Parathyroid adenoma (tissue), 2 donors: ENCODE results near the gene NSD1.

Source experiments
- H2AFZ ChIP-seq: fragments of 300-600 bp; sonication (generic); one replicate; pipeline ENCODE4 v1.7.0; 2017; ENCODE audit warnings: antibody characterized with exemption, mild to moderate bottlenecking
- H3K27ac ChIP-seq: fragments of 300-600 bp; sonication (generic); one replicate; pipeline ENCODE4 v1.7.0; 2017
- H3K27me3 ChIP-seq: fragments of 300-600 bp; sonication (generic); one replicate; pipeline ENCODE4 v1.7.0; 2017; ENCODE audit warnings: low read length; ENCODE audit not compliant: control insufficient read depth, insufficient read depth
- H3K36me3 ChIP-seq: fragments of 300-600 bp; sonication (generic); one replicate; pipeline ENCODE4 v1.7.0; 2017; ENCODE audit warnings: low read length; ENCODE audit not compliant: control insufficient read depth, insufficient read depth
- H3K4me1 ChIP-seq: fragments of 300-600 bp; sonication (generic); one replicate; pipeline ENCODE4 v1.7.0; 2017; ENCODE audit warnings: control low read depth
- H3K4me2 ChIP-seq: fragments of 300-600 bp; sonication (generic); one replicate; pipeline ENCODE4 v1.7.0; 2017; ENCODE audit warnings: low read length
- H3K4me3 ChIP-seq: fragments of 300-600 bp; sonication (generic); one replicate; pipeline ENCODE4 v1.7.0; 2017; ENCODE audit warnings: low read depth, low read length
- H3K79me2 ChIP-seq: fragments of 300-600 bp; sonication (generic); one replicate; pipeline ENCODE4 v1.7.0; 2017; ENCODE audit warnings: control low read depth
- H3K9ac ChIP-seq: fragments of 300-600 bp; sonication (generic); one replicate; pipeline ENCODE4 v1.7.0; 2017; ENCODE audit warnings: mild to moderate bottlenecking
- H3K9me3 ChIP-seq: fragments of 300-600 bp; sonication (generic); one replicate; pipeline ENCODE4 v1.7.0; 2017; ENCODE audit warnings: low read length; ENCODE audit not compliant: control insufficient read depth
- CTCF ChIP-seq: fragments of 300-600 bp; sonication (generic); IDR thresholded peaks from one replicate; pipeline ENCODE4 v1.7.0; 2017; ENCODE audit warnings: antibody characterized with exemption, mild to moderate bottlenecking
- donor health status: primary hyperparathyroidism.

NSD1 gene

GRCh38 chr5:177186645-177187044, 53.1 kb downstream of the NSD1 start:
- peaks cover 33% of the 10 kb centered on the region for H3K79me2 ChIP-seq
- H3K4me1 ChIP-seq: peaks cover 13% of the 10 kb centered on the region
- no peak for TF ChIP-seq CTCF
- no peaks in the 10 kb centered on the region for H3K27me3 ChIP-seq
- H3K4me3 ChIP-seq: no peak overlapping the region
- H3K9ac ChIP-seq: no peak overlapping the region
- no peaks in the 10 kb centered on the region for H3K36me3 ChIP-seq
- no peak overlapping the region for H3K27ac ChIP-seq
- H3K9me3 ChIP-seq: no peaks in the 10 kb centered on the region
- H2AFZ ChIP-seq: no peak overlapping the region
- no peak overlapping the region for H3K4me2 ChIP-seq

GRCh38 chr5:177188775-177189174, 55.2 kb downstream of the NSD1 start:
- Histone ChIP-seq H3K4me3 (no peak overlapping the region), H3K79me2 (peaks cover 28% of the 10 kb centered on the region), H3K4me2 (no peak overlapping the region), H3K27me3 (no peaks in the 10 kb centered on the region), H3K4me1 (peaks cover 12% of the 10 kb centered on the region), H2AFZ (no peak overlapping the region), H3K36me3 (no peaks in the 10 kb centered on the region), H3K9me3 (no peaks in the 10 kb centered on the region), H3K9ac (no peak overlapping the region), H3K27ac (no peak overlapping the region)
- TF ChIP-seq CTCF: no peak

GRCh38 chr5:177189416-177189815, 55.8 kb downstream of the NSD1 start:
- Histone ChIP-seq H3K4me3 (no peak overlapping the region), H3K4me1 (peaks cover 8% of the 10 kb centered on the region), H3K27me3 (no peaks in the 10 kb centered on the region), H3K9me3 (no peaks in the 10 kb centered on the region), H3K4me2 (no peak overlapping the region), H2AFZ (no peak overlapping the region), H3K27ac (no peak overlapping the region), H3K9ac (no peak overlapping the region), H3K36me3 (no peaks in the 10 kb centered on the region), H3K79me2 (peaks cover 23% of the 10 kb centered on the region)
- no peak for TF ChIP-seq CTCF

- Histone ChIP-seq H3K4me3 (no peak overlapping the region), H3K27ac (no peak overlapping the region), H3K9me3 (no peaks in the 10 kb centered on the region), H3K79me2 (peaks cover 25% of the 10 kb centered on the region), H3K36me3 (no peaks in the 10 kb centered on the region), H3K4me2 (no peak overlapping the region), H3K27me3 (no peaks in the 10 kb centered on the region), H2AFZ (no peak overlapping the region), H3K4me1 (peaks cover 8% of the 10 kb centered on the region), H3K9ac (no peak overlapping the region)
- TF ChIP-seq CTCF: no peak
Observed at GRCh38 chr5:177189965-177190364, 56.4 kb downstream of the NSD1 start.

GRCh38 chr5:177194268-177194667, 60.7 kb downstream of the NSD1 start:
- Histone ChIP-seq H3K27ac (no peak overlapping the region), H3K4me2 (no peak overlapping the region)
- TF ChIP-seq CTCF: no peak

More at GRCh38 chr5:177194268-177194667, 60.7 kb downstream of the NSD1 start:
- Histone ChIP-seq H3K79me2 (peaks cover 25% of the 10 kb centered on the region), H3K4me3 (no peak overlapping the region), H2AFZ (no peak overlapping the region), H3K9ac (no peak overlapping the region), H3K4me1 (peaks cover 1% of the 10 kb centered on the region), H3K9me3 (no peaks in the 10 kb centered on the region), H3K27me3 (no peaks in the 10 kb centered on the region), H3K36me3 (no peaks in the 10 kb centered on the region)
